GM18517 (cell line): Measurements from ENCODE around the gene NRARP.
A peak's percentile ranks its signal among the peaks of the same experiment; 100 is the strongest.

Experiments used
- ATAC-seq: cut with Tn5 transposase; IDR thresholded peaks from one replicate; pipeline ENCODE4 v1.9.1; 2021; ENCODE audit warnings: mild to moderate bottlenecking, moderate library complexity; ENCODE audit not compliant: unreplicated experiment

The NRARP gene

GRCh38 chr9:137311986-137312851, 10.1 kb upstream of the NRARP start:
- ATAC-seq = no peak

GRCh38 chr9:137311171-137311985, 9.3 kb upstream of the NRARP start:
- ATAC-seq = no peak

- ATAC-seq = no peak
Observed at GRCh38 chr9:137310189-137311052, 8.3 kb upstream of the NRARP start.

GRCh38 chr9:137309368-137310188, 7.5 kb upstream of the NRARP start:
- no peak for ATAC-seq

GRCh38 chr9:137308057-137308619, 6.1 kb upstream of the NRARP start:
- ATAC-seq = no peak

- ATAC-seq = no peak
Observed at GRCh38 chr9:137307255-137308056, 5.4 kb upstream of the NRARP start.

- ATAC-seq = no peak
Observed at GRCh38 chr9:137306850-137307254, 4.8 kb upstream of the NRARP start.

GRCh38 chr9:137306066-137306849, 4.2 kb upstream of the NRARP start:
- ATAC-seq = no peak

- ATAC-seq = no peak
Observed at GRCh38 chr9:137305798-137306065, 3.7 kb upstream of the NRARP start.

- ATAC-seq = no peak
Observed at GRCh38 chr9:137305060-137305797, 3.2 kb upstream of the NRARP start.

- no peak for ATAC-seq
Observed at GRCh38 chr9:137304383-137305059, 2.5 kb upstream of the NRARP start.

GRCh38 chr9:137303893-137304382, 1.9 kb upstream of the NRARP start:
- ATAC-seq = no peak

- ATAC-seq = no peak
Observed at GRCh38 chr9:137303151-137303892, 1.3 kb upstream of the NRARP start.

- ATAC-seq = peak; percentile 45
Observed at GRCh38 chr9:137302449-137303150, 529 bp upstream of the NRARP start.

- ATAC-seq = no peak
Observed at GRCh38 chr9:137301081-137301947, 757 bp downstream of the NRARP start.
